BE2C (cell line): Measurements from ENCODE around the gene SZT2.
"Not testable (repeated sequence)": the region's sequence is repeated elsewhere in the genome, so short reads cannot be mapped to it uniquely, and the experiment has no call there.

Experiments
- DNase-seq: peaks from one replicate; pipeline ENCODE4 v3.0.0-alpha.2; 2020
- H3K27me3 ChIP-seq: fragments of 250-450 bp; sonication (Bioruptor Pico); 2 replicates; pipeline ENCODE4 v1.5.1; 2020; ENCODE audit warnings: mild to moderate bottlenecking
- H3K36me3 ChIP-seq: fragments of 250-450 bp; sonication (Bioruptor Pico); 2 replicates; pipeline ENCODE4 v1.5.1; 2020; ENCODE audit warnings: mild to moderate bottlenecking
- H3K4me1 ChIP-seq: fragments of 250-450 bp; sonication (Bioruptor Pico); 2 replicates; pipeline ENCODE4 v1.5.1; 2020
- H3K4me3 ChIP-seq: 2 replicates; pipeline ENCODE4 v1.5.1; 2011; ENCODE audit warnings: low read depth, low read length
- H3K9me3 ChIP-seq: fragments of 250-450 bp; sonication (Bioruptor Pico); 2 replicates; pipeline ENCODE4 v1.5.1; 2020
- CTCF ChIP-seq: IDR thresholded peaks from 2 replicates; pipeline ENCODE4 v1.5.1; 2012; ENCODE audit warnings: mild to moderate bottlenecking, low read depth, low read length

Gene SZT2

GRCh38 chr1:43469932-43470331 lies 80.2 kb downstream of the SZT2 start:
- Histone ChIP-seq H3K36me3 (no peaks in the 10 kb centered on the region), H3K4me3 (no peak overlapping the region), H3K9me3 (no peaks in the 10 kb centered on the region), H3K4me1 (no peaks in the 10 kb centered on the region), H3K27me3 (no peaks in the 10 kb centered on the region)
- TF ChIP-seq CTCF, result no peak
- DNase-seq, result no peak

GRCh38 chr1:43472087-43472462 lies 82.4 kb downstream of the SZT2 start:
- H3K36me3 ChIP-seq, result no peaks in the 10 kb centered on the region
- no peak overlapping the region for H3K4me3 ChIP-seq
- no peak for TF ChIP-seq CTCF
- H3K27me3 ChIP-seq, result no peaks in the 10 kb centered on the region
- H3K4me1 ChIP-seq, result no peaks in the 10 kb centered on the region
- DNase-seq, result no peak
- no peaks in the 10 kb centered on the region for H3K9me3 ChIP-seq

- not testable (repeated sequence) for DNase-seq, H3K27me3 ChIP-seq, H3K4me3 ChIP-seq, H3K4me1 ChIP-seq, H3K9me3 ChIP-seq, H3K36me3 ChIP-seq
These were observed 82.9 kb downstream of the SZT2 start for GRCh38 chr1:43472463-43473151.

GRCh38 chr1:43473463-43473862 lies 83.8 kb downstream of the SZT2 start:
- no peak for DNase-seq
- TF ChIP-seq CTCF, result no peak
- Histone ChIP-seq H3K27me3 (no peaks in the 10 kb centered on the region), H3K36me3 (no peaks in the 10 kb centered on the region), H3K4me1 (no peaks in the 10 kb centered on the region), H3K4me3 (no peak overlapping the region), H3K9me3 (no peaks in the 10 kb centered on the region)

GRCh38 chr1:43475611-43476401 lies 86.1 kb downstream of the SZT2 start:
- DNase-seq, H3K4me1 ChIP-seq, H3K4me3 ChIP-seq, H3K27me3 ChIP-seq, H3K36me3 ChIP-seq, H3K9me3 ChIP-seq: not testable (repeated sequence)

GRCh38 chr1:43477716-43478115 lies 88.0 kb downstream of the SZT2 start:
- Histone ChIP-seq H3K4me1 (no peaks in the 10 kb centered on the region), H3K36me3 (no peaks in the 10 kb centered on the region), H3K9me3 (no peaks in the 10 kb centered on the region), H3K4me3 (no peak overlapping the region), H3K27me3 (no peaks in the 10 kb centered on the region)
- no peak for TF ChIP-seq CTCF
- no peak for DNase-seq

- H3K4me3 ChIP-seq, result no peak overlapping the region
- no peaks in the 10 kb centered on the region for H3K36me3 ChIP-seq
- no peak for TF ChIP-seq CTCF
- H3K9me3 ChIP-seq, result no peaks in the 10 kb centered on the region
- H3K4me1 ChIP-seq, result no peaks in the 10 kb centered on the region
- no peaks in the 10 kb centered on the region for H3K27me3 ChIP-seq
- DNase-seq, result no peak
These were observed 89.7 kb downstream of the SZT2 start for GRCh38 chr1:43479414-43479813.
